Measurements from ENCODE around the gene EPHB1.

- TF ChIP-seq CTCF (IDR thresholded peaks at IDR 0.05) (no peak), POLR2A (IDR thresholded peaks at IDR 0.05) (no peak)
These were observed 314.6 kb downstream of the EPHB1 start for GRCh38 chr3:135109681-135110080.

Measured in uterus (tissue), 2 donors.